SK-N-SH treated with all-trans-retinoic acid at 6 μM for 48 hours (cell line): ENCODE results near the gene ASTN2.

Experiments
- ATAC-seq: fragments of 200-7000 bp; cut with Tn5 transposase; 3 replicates; pipeline ENCODE4 v1.9.1; 2020; ENCODE audit warnings: mild to moderate bottlenecking, moderate library complexity
- ARNTL ChIP-seq: fragments of 450-650 bp; formaldehyde crosslinking; IDR thresholded peaks from 2 replicates; pipeline ENCODE4 v1.5.0; 2020; ENCODE audit warnings: low read depth, mild to moderate bottlenecking, moderate library complexity, borderline replicate concordance
- BACH2 ChIP-seq: fragments of 250-450 bp; sonication (Bioruptor Pico); IDR thresholded peaks from 2 replicates; pipeline ENCODE4 v1.9.0; 2021; ENCODE audit warnings: mild to moderate bottlenecking, borderline replicate concordance
- CSDC2 ChIP-seq: fragments of 250-450 bp; sonication (Bioruptor Pico); IDR thresholded peaks from 2 replicates; pipeline ENCODE4 v1.5.0; 2020; ENCODE audit warnings: mild to moderate bottlenecking, moderate library complexity
- ESRRG ChIP-seq: fragments of 250-450 bp; sonication (Bioruptor Pico); IDR thresholded peaks from 2 replicates; pipeline ENCODE4 v1.6.1; 2021; ENCODE audit warnings: mild to moderate bottlenecking
- GLIS3 ChIP-seq: fragments of 250-450 bp; sonication (Bioruptor Pico); IDR thresholded peaks from 2 replicates; pipeline ENCODE4 v1.5.0; 2020; ENCODE audit warnings: mild to moderate bottlenecking, moderate library complexity
- ISL1 ChIP-seq: fragments of 250-450 bp; sonication (Bioruptor Pico); IDR thresholded peaks from 2 replicates; pipeline ENCODE4 v2.1.2; 2022; ENCODE audit warnings: mild to moderate bottlenecking, moderate library complexity
- OSR1 ChIP-seq: fragments of 250-450 bp; sonication (Bioruptor Pico); IDR thresholded peaks from 2 replicates; pipeline ENCODE4 v1.8.0; 2022; ENCODE audit warnings: moderate library complexity, mild to moderate bottlenecking, inconsistent platforms
- PPARA ChIP-seq: fragments of 250-450 bp; sonication (Bioruptor Pico); IDR thresholded peaks from 2 replicates; pipeline ENCODE4 v1.5.0; 2020; ENCODE audit warnings: mild to moderate bottlenecking, borderline replicate concordance
- RARB ChIP-seq: fragments of 250-450 bp; sonication (Bioruptor Pico); IDR thresholded peaks from 2 replicates; pipeline ENCODE4 v1.8.0; 2021; ENCODE audit warnings: mild to moderate bottlenecking, moderate library complexity
- SNAI2 ChIP-seq: fragments of 250-450 bp; sonication (Bioruptor Pico); IDR thresholded peaks from 2 replicates; pipeline ENCODE4 v1.5.0; 2020; ENCODE audit warnings: mild to moderate bottlenecking, moderate library complexity
- TCF4 ChIP-seq: fragments of 250-450 bp; sonication (Bioruptor Pico); IDR thresholded peaks from 2 replicates; pipeline ENCODE4 v1.8.0; 2021; ENCODE audit warnings: mild to moderate bottlenecking, moderate library complexity, borderline replicate concordance
- TOX ChIP-seq: fragments of 250-450 bp; sonication (Bioruptor Pico); IDR thresholded peaks from 2 replicates; pipeline ENCODE4 v1.8.0; 2021; ENCODE audit warnings: mild to moderate bottlenecking, moderate library complexity, borderline replicate concordance
- ZC3H10 ChIP-seq: fragments of 250-450 bp; sonication (Bioruptor Pico); IDR thresholded peaks from 2 replicates; pipeline ENCODE4 v1.5.1; 2021; ENCODE audit warnings: mild to moderate bottlenecking, moderate library complexity
- ZFP30 ChIP-seq: fragments of 450-650 bp; formaldehyde crosslinking; IDR thresholded peaks from 2 replicates; pipeline ENCODE4 v1.5.0; 2022; ENCODE audit warnings: mild to moderate bottlenecking, moderate library complexity
- ZNF70 ChIP-seq: fragments of 450-650 bp; formaldehyde crosslinking; IDR thresholded peaks from 2 replicates; pipeline ENCODE4 v1.5.0; 2020; ENCODE audit warnings: mild to moderate bottlenecking, moderate library complexity
- ZNF8 ChIP-seq: fragments of 450-650 bp; formaldehyde crosslinking; IDR thresholded peaks from 2 replicates; pipeline ENCODE4 v1.5.0; 2020; ENCODE audit warnings: mild to moderate bottlenecking, moderate library complexity
- TF ChIP-seq, protein P1 (sequence below): fragments of 250-450 bp; sonication (Bioruptor Pico); IDR thresholded peaks from 2 replicates; pipeline ENCODE4 v1.5.0; 2020; ENCODE audit warnings: mild to moderate bottlenecking, moderate library complexity
- TF ChIP-seq, protein P2 (sequence below): fragments of 250-450 bp; sonication (Bioruptor Pico); IDR thresholded peaks from 2 replicates; pipeline ENCODE4 v1.8.0; 2021; ENCODE audit warnings: low read depth, mild to moderate bottlenecking, moderate library complexity, borderline replicate concordance
- TF ChIP-seq, protein P3 (sequence below): fragments of 250-450 bp; sonication (Bioruptor Pico); IDR thresholded peaks from 2 replicates; pipeline ENCODE4 v1.5.1; 2020; ENCODE audit warnings: low read depth, mild to moderate bottlenecking, moderate library complexity
- TF ChIP-seq, protein P4 (sequence below): fragments of 250-450 bp; sonication (Bioruptor Pico); IDR thresholded peaks from 2 replicates; pipeline ENCODE4 v1.8.0; 2020; ENCODE audit warnings: mild to moderate bottlenecking, moderate library complexity, borderline replicate concordance
- TF ChIP-seq, protein P5 (sequence below): fragments of 250-450 bp; sonication (Bioruptor Pico); IDR thresholded peaks from 2 replicates; pipeline ENCODE4 v1.5.1; 2021; ENCODE audit warnings: mild to moderate bottlenecking, moderate library complexity

Gene ASTN2

DNA sequence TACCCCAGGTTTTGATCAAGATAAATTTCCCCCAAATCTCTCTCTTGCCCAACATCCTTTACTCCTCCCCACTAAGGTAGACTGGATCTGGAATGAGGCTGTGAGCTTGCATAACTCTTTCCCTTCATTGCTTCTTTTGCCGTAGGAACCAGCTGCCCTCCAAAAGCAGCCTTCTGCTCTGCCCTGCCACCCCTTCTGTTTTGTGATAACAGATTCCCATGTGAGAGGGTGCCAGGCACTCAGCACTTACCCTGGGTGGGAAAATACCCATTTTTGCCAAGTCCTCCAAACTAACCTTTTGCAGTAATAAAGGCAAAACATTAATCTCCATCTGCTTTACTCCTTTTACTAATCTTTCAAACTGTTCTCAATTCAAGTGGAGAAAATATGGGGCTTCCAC lies 182.6 kb downstream of the ASTN2 start:
- no peak for TF ChIP-seq ZFP30 (CRISPR knock-in tag)
- no peak for TF ChIP-seq OSR1 (CRISPR knock-in tag)
- TF ChIP-seq, protein P1, sequence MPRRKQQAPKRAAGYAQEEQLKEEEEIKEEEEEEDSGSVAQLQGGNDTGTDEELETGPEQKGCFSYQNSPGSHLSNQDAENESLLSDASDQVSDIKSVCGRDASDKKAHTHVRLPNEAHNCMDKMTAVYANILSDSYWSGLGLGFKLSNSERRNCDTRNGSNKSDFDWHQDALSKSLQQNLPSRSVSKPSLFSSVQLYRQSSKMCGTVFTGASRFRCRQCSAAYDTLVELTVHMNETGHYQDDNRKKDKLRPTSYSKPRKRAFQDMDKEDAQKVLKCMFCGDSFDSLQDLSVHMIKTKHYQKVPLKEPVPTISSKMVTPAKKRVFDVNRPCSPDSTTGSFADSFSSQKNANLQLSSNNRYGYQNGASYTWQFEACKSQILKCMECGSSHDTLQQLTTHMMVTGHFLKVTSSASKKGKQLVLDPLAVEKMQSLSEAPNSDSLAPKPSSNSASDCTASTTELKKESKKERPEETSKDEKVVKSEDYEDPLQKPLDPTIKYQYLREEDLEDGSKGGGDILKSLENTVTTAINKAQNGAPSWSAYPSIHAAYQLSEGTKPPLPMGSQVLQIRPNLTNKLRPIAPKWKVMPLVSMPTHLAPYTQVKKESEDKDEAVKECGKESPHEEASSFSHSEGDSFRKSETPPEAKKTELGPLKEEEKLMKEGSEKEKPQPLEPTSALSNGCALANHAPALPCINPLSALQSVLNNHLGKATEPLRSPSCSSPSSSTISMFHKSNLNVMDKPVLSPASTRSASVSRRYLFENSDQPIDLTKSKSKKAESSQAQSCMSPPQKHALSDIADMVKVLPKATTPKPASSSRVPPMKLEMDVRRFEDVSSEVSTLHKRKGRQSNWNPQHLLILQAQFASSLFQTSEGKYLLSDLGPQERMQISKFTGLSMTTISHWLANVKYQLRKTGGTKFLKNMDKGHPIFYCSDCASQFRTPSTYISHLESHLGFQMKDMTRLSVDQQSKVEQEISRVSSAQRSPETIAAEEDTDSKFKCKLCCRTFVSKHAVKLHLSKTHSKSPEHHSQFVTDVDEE (CRISPR knock-in tag): no peak
- no peak for TF ChIP-seq PPARA (CRISPR knock-in tag)
- no peak for TF ChIP-seq SNAI2 (CRISPR knock-in tag)
- no peak for TF ChIP-seq ZC3H10 (CRISPR knock-in tag)
- TF ChIP-seq GLIS3 (CRISPR knock-in tag): no peak
- TF ChIP-seq, protein P2, sequence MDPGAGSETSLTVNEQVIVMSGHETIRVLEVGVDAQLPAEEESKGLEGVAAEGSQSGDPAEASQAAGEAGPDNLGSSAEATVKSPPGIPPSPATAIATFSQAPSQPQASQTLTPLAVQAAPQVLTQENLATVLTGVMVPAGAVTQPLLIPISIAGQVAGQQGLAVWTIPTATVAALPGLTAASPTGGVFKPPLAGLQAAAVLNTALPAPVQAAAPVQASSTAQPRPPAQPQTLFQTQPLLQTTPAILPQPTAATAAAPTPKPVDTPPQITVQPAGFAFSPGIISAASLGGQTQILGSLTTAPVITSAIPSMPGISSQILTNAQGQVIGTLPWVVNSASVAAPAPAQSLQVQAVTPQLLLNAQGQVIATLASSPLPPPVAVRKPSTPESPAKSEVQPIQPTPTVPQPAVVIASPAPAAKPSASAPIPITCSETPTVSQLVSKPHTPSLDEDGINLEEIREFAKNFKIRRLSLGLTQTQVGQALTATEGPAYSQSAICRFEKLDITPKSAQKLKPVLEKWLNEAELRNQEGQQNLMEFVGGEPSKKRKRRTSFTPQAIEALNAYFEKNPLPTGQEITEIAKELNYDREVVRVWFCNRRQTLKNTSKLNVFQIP (CRISPR knock-in tag): no peak
- no peak for TF ChIP-seq ESRRG (CRISPR knock-in tag)
- no peak for TF ChIP-seq ZNF8 (CRISPR knock-in tag)
- no peak for TF ChIP-seq ZNF70 (CRISPR knock-in tag)
- TF ChIP-seq, protein P3, sequence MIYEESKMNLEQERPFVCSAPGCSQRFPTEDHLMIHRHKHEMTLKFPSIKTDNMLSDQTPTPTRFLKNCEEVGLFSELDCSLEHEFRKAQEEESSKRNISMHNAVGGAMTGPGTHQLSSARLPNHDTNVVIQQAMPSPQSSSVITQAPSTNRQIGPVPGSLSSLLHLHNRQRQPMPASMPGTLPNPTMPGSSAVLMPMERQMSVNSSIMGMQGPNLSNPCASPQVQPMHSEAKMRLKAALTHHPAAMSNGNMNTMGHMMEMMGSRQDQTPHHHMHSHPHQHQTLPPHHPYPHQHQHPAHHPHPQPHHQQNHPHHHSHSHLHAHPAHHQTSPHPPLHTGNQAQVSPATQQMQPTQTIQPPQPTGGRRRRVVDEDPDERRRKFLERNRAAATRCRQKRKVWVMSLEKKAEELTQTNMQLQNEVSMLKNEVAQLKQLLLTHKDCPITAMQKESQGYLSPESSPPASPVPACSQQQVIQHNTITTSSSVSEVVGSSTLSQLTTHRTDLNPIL (CRISPR knock-in tag): no peak
- ATAC-seq: no peak

DNA sequence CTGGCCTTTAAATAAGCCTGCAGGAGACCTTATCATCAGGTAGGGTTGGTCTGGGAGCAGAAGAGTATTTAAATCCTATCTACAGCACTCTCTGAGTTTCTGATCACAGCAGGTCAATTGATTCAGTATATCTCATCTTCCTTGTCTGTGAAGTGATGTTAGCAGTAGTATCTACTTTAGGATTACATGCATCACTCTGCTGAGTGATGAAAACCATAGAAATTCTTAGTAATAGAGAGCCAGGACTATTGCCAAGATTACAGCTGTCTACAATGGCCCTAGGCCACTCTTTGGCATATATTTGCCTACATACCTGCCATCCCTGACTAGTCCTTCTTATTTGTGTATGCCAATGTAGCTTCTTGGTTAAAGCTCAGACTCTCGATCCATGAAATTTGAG lies 183.8 kb downstream of the ASTN2 start:
- TF ChIP-seq ZNF70 (CRISPR knock-in tag): no peak
- no peak for TF ChIP-seq ARNTL (CRISPR knock-in tag)
- no peak for TF ChIP-seq OSR1 (CRISPR knock-in tag)
- no peak for TF ChIP-seq TOX
- ATAC-seq: no peak

DNA sequence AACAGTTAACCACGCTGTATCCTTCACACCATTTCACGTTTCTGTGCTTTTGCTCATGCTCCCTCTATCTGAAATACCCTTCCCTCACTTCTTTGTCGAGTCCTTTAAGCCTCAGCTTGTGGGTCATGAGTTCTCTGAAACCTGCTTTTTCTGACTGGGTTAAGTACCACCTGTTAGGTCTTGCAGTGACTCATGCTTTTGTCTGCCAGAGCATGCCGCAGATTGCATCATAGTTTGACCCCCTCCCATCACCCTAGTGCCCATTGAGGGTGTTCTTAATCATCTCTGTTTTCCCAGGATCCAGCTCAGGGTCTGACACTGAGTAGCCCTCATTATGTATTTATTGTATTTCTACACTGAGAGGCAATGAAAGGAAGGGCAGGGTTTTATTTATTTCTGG lies 190.2 kb downstream of the ASTN2 start:
- ATAC-seq: no peak
- TF ChIP-seq OSR1 (CRISPR knock-in tag) (no peak), RARB (CRISPR knock-in tag) (no peak)
- TF ChIP-seq, protein P2 (CRISPR knock-in tag): no peak

DNA sequence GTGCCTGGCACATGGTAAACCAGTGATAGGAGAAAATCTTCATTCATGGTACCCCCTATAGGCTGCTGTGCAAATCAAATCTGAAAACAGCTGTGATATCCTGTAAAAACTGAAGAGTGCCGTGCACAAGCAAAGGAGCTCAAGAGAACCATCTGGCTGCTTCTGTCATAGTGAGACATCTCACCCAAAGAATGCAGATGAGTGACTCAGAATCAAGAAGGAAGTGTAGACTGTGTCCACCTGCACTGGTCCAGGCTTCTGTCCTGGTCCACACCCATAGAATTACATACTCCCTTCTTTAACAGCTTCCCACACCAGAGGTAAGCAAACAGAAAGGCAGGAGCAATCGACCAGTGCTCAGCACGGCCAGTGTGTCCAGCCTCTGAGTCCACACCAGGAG lies 195.9 kb downstream of the ASTN2 start:
- TF ChIP-seq PPARA (CRISPR knock-in tag): no peak
- no peak for ATAC-seq

DNA sequence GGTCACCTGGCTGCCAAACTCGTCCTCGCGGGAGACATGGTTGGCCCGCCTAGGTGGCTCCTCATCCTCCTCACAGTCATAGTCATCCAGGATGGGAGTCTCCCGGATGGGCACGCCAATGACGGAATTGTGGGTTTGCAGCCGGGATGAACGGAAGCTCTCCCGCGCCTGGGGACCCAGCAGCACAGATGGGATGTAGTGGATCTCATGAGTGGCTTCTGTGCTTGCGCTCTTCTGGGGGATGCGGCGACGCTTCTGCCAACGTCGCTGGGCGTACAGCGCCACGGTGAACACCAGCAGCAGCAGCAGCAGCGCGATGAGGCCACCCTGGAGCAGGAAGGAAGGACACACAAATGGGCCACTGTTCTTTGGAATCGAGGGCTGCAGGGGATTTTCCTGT lies 200.4 kb downstream of the ASTN2 start:
- TF ChIP-seq TCF4 (CRISPR knock-in tag): no peak
- no peak for TF ChIP-seq ZFP30 (CRISPR knock-in tag)
- TF ChIP-seq OSR1 (CRISPR knock-in tag): no peak
- no peak for TF ChIP-seq CSDC2 (CRISPR knock-in tag)
- TF ChIP-seq, protein P4, sequence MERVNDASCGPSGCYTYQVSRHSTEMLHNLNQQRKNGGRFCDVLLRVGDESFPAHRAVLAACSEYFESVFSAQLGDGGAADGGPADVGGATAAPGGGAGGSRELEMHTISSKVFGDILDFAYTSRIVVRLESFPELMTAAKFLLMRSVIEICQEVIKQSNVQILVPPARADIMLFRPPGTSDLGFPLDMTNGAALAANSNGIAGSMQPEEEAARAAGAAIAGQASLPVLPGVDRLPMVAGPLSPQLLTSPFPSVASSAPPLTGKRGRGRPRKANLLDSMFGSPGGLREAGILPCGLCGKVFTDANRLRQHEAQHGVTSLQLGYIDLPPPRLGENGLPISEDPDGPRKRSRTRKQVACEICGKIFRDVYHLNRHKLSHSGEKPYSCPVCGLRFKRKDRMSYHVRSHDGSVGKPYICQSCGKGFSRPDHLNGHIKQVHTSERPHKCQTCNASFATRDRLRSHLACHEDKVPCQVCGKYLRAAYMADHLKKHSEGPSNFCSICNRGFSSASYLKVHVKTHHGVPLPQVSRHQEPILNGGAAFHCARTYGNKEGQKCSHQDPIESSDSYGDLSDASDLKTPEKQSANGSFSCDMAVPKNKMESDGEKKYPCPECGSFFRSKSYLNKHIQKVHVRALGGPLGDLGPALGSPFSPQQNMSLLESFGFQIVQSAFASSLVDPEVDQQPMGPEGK (CRISPR knock-in tag): no peak
- TF ChIP-seq, protein P2 (CRISPR knock-in tag): no peak
- no peak for TF ChIP-seq ESRRG (CRISPR knock-in tag)
- TF ChIP-seq BACH2 (CRISPR knock-in tag): no peak
- TF ChIP-seq ARNTL (CRISPR knock-in tag): no peak
- TF ChIP-seq ZNF8 (CRISPR knock-in tag): no peak
- no peak for TF ChIP-seq GLIS3 (CRISPR knock-in tag)
- no peak for TF ChIP-seq ISL1 (CRISPR knock-in tag)
- no peak for TF ChIP-seq TOX
- TF ChIP-seq, protein P5, sequence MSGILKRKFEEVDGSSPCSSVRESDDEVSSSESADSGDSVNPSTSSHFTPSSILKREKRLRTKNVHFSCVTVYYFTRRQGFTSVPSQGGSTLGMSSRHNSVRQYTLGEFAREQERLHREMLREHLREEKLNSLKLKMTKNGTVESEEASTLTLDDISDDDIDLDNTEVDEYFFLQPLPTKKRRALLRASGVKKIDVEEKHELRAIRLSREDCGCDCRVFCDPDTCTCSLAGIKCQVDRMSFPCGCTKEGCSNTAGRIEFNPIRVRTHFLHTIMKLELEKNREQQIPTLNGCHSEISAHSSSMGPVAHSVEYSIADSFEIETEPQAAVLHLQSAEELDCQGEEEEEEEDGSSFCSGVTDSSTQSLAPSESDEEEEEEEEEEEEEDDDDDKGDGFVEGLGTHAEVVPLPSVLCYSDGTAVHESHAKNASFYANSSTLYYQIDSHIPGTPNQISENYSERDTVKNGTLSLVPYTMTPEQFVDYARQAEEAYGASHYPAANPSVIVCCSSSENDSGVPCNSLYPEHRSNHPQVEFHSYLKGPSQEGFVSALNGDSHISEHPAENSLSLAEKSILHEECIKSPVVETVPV (CRISPR knock-in tag): no peak
- no peak for TF ChIP-seq PPARA (CRISPR knock-in tag)
- no peak for TF ChIP-seq SNAI2 (CRISPR knock-in tag)

More for the DNA sequence above, 200.4 kb downstream of the ASTN2 start:
- no peak for ATAC-seq
